Measurements from ENCODE around the gene CNTNAP2. TPM values are rescaled to one million over a fixed set of nuclear protein-coding genes. Genes with fewer than 3 reads are reported as not detected.
A peak's percentile ranks its signal among the peaks of the same experiment; 100 is the strongest.
"Not testable (repeated sequence)": the region's sequence is repeated elsewhere in the genome, so short reads cannot be mapped to it uniquely, and the experiment has no call there.

Gene CNTNAP2
- polyA plus RNA-seq, 4 donors: 0.54 to 10.1 (median 2.6) TPM

DNA sequence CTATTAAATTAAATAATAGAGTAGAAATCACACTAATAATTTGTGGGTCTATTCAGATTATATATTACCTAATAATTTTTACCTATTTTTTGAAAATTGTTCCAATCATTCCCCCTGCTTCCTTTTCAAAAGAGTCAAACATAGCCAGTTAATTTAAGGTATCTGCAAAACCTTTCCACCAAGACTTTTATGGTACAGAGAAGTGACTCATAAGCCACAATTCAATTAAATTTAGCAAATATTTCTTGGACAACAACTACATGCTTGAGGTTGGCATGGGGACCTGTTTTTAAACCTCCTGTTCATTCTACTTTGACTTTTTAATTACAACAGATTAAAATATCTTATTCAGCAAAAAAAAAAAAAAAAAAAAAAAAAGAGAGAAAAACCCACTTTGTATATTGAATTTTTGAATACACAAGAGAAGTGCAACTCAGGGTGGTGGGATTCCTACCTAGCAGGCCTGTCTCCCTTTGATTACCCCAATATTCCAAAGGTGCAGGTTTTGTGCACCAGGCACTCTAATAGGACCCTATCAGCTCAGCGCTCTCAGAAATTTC, 2172.1 kb downstream of the CNTNAP2 start:
- Histone ChIP-seq H3K4me3 (ENCODE audit: low read depth in 1 of 3, low read length in 3 of 3) (no peak overlapping the region), H3K4me1 (ENCODE audit: control insufficient read depth in 3 of 3, insufficient read depth in 2 of 3, low read depth in 1 of 3, low read length in 2 of 3) (no peaks in the 10 kb centered on the region), H3K27ac (ENCODE audit: low read depth in 1 of 3, low read length in 2 of 3) (no peak overlapping the region), H3K36me3 (ENCODE audit: control insufficient read depth in 3 of 3, insufficient read depth in 2 of 3, low read depth in 1 of 3, low read length in 3 of 3) (no peaks in the 10 kb centered on the region), H3K27me3 (ENCODE audit: control insufficient read depth in 3 of 3, insufficient read depth in 3 of 3, low read length in 3 of 3) (no peaks in the 10 kb centered on the region), H3K9me3 (ENCODE audit: control insufficient read depth in 2 of 2, insufficient read depth in 1 of 2, low read depth in 1 of 2, low read length in 1 of 2) (peaks cover 0 to 3% of the 10 kb centered on the region in 2 donors)
- DNase-seq: no peak
- WGBS, 3 donors: 88 to 100% (median 96%) methylated on average over 1 of the region's 1 CpG
- FAIRE-seq: no peak

DNA sequence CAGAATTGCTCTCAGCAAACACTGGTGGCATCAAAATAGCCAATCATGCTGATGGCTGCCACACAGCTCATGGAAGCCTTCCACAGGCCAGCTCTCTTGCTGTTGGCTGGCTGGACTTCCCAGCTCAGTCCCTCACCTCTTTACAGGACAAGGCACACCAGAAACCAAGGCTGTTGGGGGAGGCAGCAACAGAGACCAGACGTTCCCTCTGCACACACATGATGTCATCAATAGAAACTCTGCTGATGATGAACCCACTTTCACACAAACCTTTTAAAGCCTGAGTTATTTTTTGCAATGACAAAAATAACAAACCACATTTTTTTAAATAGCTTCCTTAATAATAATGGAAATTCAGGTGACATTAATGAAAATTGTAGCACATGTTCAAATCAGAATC, 2173.0 kb downstream of the CNTNAP2 start:
- no peaks in the 10 kb centered on the region for H3K4me1 ChIP-seq (ENCODE audit: control insufficient read depth in 3 of 3, insufficient read depth in 2 of 3, low read depth in 1 of 3, low read length in 2 of 3)
- FAIRE-seq (no peak), DNase-seq (no peak)
- 25 to 36% (median 26%) methylated on average over 1 of the region's 1 CpG for WGBS, 3 donors
- H3K4me3 ChIP-seq (ENCODE audit: low read depth in 1 of 3, low read length in 3 of 3): no peak overlapping the region
- H3K9me3 ChIP-seq (ENCODE audit: control insufficient read depth in 2 of 2, insufficient read depth in 1 of 2, low read depth in 1 of 2, low read length in 1 of 2): no peaks in the 10 kb centered on the region
- no peaks in the 10 kb centered on the region for H3K36me3 ChIP-seq (ENCODE audit: control insufficient read depth in 3 of 3, insufficient read depth in 2 of 3, low read depth in 1 of 3, low read length in 3 of 3)
- no peak overlapping the region for H3K27ac ChIP-seq (ENCODE audit: low read depth in 1 of 3, low read length in 2 of 3)
- H3K27me3 ChIP-seq (ENCODE audit: control insufficient read depth in 3 of 3, insufficient read depth in 3 of 3, low read length in 3 of 3): no peaks in the 10 kb centered on the region

DNA sequence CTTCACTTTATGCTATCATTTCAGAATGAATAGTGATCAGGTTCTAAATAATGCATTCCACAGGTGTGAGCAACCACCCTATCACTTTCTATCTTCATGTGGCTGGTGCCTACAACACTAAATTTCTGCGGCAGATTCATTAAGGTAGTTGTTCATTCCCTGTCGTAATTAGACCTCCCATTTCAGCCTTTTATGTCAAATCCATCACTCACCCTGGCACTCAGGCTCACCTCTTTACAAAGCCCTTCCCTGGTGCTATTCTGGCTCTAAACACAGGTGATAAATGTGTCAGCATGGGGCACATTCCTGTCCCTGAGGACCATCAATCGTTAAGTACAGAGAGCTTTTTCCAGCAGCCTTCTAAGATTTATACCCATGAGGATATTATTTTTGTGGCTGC, 2173.9 kb downstream of the CNTNAP2 start:
- Histone ChIP-seq H3K27ac (ENCODE audit: low read depth in 1 of 3, low read length in 2 of 3) (no peak overlapping the region), H3K4me3 (ENCODE audit: low read depth in 1 of 3, low read length in 3 of 3) (no peak overlapping the region), H3K9me3 (ENCODE audit: control insufficient read depth in 2 of 2, insufficient read depth in 1 of 2, low read depth in 1 of 2, low read length in 1 of 2) (no peaks in the 10 kb centered on the region), H3K27me3 (ENCODE audit: control insufficient read depth in 3 of 3, insufficient read depth in 3 of 3, low read length in 3 of 3) (no peaks in the 10 kb centered on the region), H3K36me3 (ENCODE audit: control insufficient read depth in 3 of 3, insufficient read depth in 2 of 3, low read depth in 1 of 3, low read length in 3 of 3) (no peaks in the 10 kb centered on the region), H3K4me1 (ENCODE audit: control insufficient read depth in 3 of 3, insufficient read depth in 2 of 3, low read depth in 1 of 3, low read length in 2 of 3) (no peaks in the 10 kb centered on the region)
- 62 to 68% (median 63%) methylated on average over 3 of the region's 3 CpGs for WGBS, 3 donors
- FAIRE-seq (no peak), DNase-seq (no peak)

DNA sequence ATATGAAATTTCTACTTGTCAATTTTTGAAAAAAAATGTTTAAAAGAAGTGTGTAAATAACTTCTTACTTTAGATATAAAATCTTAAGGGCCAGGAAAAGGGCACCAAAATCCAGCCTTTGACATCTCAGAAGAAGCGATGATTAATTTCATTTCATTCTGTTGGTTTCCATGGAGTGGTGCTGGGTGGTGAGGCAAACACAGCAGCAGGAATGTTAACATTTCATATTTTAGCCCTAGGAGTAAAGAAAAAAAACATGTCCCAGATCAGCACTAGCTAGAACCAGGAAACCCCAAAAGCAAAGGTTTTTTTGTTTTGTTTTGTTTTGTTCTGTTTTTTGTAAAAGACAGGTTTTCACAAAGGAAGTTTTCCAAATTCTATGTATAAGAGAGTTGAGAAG, 2175.2 kb downstream of the CNTNAP2 start:
- Histone ChIP-seq H3K36me3 (ENCODE audit: control insufficient read depth in 3 of 3, insufficient read depth in 2 of 3, low read depth in 1 of 3, low read length in 3 of 3) (no peaks in the 10 kb centered on the region), H3K4me1 (ENCODE audit: control insufficient read depth in 3 of 3, insufficient read depth in 2 of 3, low read depth in 1 of 3, low read length in 2 of 3) (no peaks in the 10 kb centered on the region), H3K27ac (ENCODE audit: low read depth in 1 of 3, low read length in 2 of 3) (no peak overlapping the region), H3K9me3 (ENCODE audit: control insufficient read depth in 2 of 2, insufficient read depth in 1 of 2, low read depth in 1 of 2, low read length in 1 of 2) (no peaks in the 10 kb centered on the region), H3K27me3 (ENCODE audit: control insufficient read depth in 3 of 3, insufficient read depth in 3 of 3, low read length in 3 of 3) (no peaks in the 10 kb centered on the region), H3K4me3 (ENCODE audit: low read depth in 1 of 3, low read length in 3 of 3) (no peak overlapping the region)
- 93 to 97% (median 95%) methylated on average over 1 of the region's 1 CpG for WGBS, 3 donors
- FAIRE-seq: no peak
- no peak for DNase-seq

DNA sequence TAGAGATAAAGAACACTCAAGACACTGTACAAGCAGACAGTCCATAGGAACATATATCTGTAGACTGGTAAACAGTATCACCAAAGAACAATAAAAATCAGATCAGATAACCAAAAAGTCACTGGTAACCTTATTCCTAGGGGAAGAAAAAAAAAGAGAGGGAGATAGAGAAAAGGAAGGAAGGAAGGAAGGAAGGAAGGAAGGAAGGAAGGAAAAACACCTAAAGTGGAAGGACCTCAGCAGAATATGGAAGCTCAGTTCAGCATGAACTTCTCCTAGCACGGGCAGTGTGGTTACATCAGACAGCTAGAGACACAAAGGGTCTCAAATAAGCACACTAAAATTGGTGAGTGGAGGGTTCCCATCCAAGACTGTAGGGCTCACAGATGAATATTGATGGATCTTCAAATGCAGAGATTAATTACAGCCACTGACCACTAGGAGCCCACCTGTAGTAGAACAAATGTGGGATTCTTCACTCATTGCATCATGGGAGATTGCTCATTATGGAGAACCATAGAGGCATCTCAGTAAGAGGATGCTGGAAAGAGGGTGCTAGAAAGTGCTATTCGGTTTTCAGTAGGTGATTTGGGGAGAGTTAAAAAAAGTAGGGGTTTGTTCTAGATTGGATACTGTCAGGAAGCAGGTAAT, 2180.5 kb downstream of the CNTNAP2 start:
- H3K9me3 ChIP-seq (ENCODE audit: control insufficient read depth in 2 of 2, insufficient read depth in 1 of 2, low read depth in 1 of 2, low read length in 1 of 2): no peaks in the 10 kb centered on the region
- DNase-seq (no peak), FAIRE-seq (no peak)
- H3K4me1 ChIP-seq (ENCODE audit: control insufficient read depth in 3 of 3, insufficient read depth in 2 of 3, low read depth in 1 of 3, low read length in 2 of 3): peaks cover 0 to 12% (median 1%) of the 10 kb centered on the region in 3 donors
- H3K4me3 ChIP-seq (ENCODE audit: low read depth in 1 of 3, low read length in 3 of 3): no peak overlapping the region
- 86 to 92% (median 91%) methylated on average over 2 of the region's 2 CpGs for WGBS, 3 donors
- H3K27ac ChIP-seq (ENCODE audit: low read depth in 1 of 3, low read length in 2 of 3): no peak overlapping the region
- no peaks in the 10 kb centered on the region for H3K27me3 ChIP-seq (ENCODE audit: control insufficient read depth in 3 of 3, insufficient read depth in 3 of 3, low read length in 3 of 3)
- H3K36me3 ChIP-seq (ENCODE audit: control insufficient read depth in 3 of 3, insufficient read depth in 2 of 3, low read depth in 1 of 3, low read length in 3 of 3): no peaks in the 10 kb centered on the region

DNA sequence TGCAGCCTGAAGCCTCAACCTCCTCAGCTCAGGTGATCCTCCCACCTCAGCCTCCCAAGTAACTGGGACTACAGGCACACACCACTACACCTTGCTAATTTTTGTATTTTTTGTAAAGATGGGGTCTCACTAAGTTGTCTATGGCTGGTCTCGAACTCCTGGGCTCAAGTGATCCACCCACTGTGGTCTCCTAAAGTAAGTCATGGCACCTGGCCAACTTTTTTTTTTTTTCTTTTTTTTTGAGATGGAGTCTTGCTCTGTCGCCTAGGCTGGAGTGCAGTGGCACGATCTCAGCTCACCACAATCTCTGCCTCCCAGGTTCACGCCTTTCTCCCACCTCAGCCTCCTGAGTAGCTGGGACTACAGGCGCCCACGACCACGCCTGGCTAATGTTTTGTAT, 2182.2 kb downstream of the CNTNAP2 start:
- H3K4me3 ChIP-seq (ENCODE audit: low read depth in 1 of 3, low read length in 3 of 3); H3K27me3 ChIP-seq (ENCODE audit: control insufficient read depth in 3 of 3, insufficient read depth in 3 of 3, low read length in 3 of 3); H3K36me3 ChIP-seq (ENCODE audit: control insufficient read depth in 3 of 3, insufficient read depth in 2 of 3, low read depth in 1 of 3, low read length in 3 of 3); H3K9me3 ChIP-seq (ENCODE audit: control insufficient read depth in 2 of 2, insufficient read depth in 1 of 2, low read depth in 1 of 2, low read length in 1 of 2); FAIRE-seq; DNase-seq: not testable (repeated sequence)
- H3K27ac ChIP-seq (ENCODE audit: low read depth in 1 of 3, low read length in 2 of 3): peak overlapping the region in 1 of 3 donors; percentile 63
- 80 to 84% (median 83%) methylated on average over 7 of the region's 7 CpGs for WGBS, 3 donors
- H3K4me1 ChIP-seq (ENCODE audit: control insufficient read depth in 3 of 3, insufficient read depth in 2 of 3, low read depth in 1 of 3, low read length in 2 of 3): peaks cover 0 to 12% (median 1%) of the 10 kb centered on the region in 3 donors

DNA sequence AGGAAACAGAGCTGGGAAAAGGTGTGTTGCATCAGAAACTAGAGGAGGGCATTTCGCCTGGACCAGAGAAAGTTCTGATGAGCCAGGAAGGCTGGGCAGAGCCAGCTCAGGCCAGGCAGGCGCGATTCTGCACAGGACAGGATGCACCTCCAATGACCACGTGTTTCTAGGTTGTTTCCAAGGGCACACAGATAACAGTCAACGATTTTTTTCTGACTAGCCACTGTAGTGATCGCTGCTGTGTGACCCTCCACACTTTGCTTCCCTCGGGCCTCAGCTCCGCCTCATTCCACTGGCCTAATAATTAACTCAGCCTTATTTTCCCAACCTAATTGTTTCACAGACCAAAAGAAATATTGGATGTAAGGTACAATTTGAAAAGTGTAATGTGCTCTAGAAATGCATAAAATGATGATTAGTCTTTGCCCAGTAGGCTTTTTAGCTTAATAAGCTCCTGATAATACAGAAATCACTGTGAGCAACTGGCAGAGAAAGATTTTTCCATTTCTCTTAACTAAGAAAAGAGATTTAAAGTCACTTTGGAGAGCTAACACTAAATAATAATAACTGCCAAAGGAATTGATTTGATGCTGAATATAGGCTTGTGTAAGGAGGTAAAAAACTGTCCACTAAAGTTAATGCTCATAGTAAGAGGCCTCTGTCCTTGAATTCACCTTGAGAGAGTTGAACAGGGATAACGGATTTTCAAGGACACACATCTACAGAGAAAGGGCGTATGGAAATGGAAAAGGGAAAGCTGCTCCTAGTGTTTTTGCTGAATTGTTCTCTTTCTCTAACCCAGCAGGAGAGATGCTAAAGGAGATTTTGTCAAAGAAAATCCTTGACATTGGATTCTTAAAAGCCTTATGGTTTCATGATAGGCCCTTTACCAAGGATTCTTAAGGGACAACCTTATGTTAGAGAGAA, 2183.0 kb downstream of the CNTNAP2 start:
- peak; percentile 30 to 79 for DNase-seq
- peak overlapping the region in 1 of 3 donors; percentile 63 for H3K27ac ChIP-seq (ENCODE audit: low read depth in 1 of 3, low read length in 2 of 3)
- no peak overlapping the region for H3K4me3 ChIP-seq (ENCODE audit: low read depth in 1 of 3, low read length in 3 of 3)
- no peak for FAIRE-seq
- no peaks in the 10 kb centered on the region for H3K36me3 ChIP-seq (ENCODE audit: control insufficient read depth in 3 of 3, insufficient read depth in 2 of 3, low read depth in 1 of 3, low read length in 3 of 3)
- H3K27me3 ChIP-seq (ENCODE audit: control insufficient read depth in 3 of 3, insufficient read depth in 3 of 3, low read length in 3 of 3): no peaks in the 10 kb centered on the region
- H3K4me1 ChIP-seq (ENCODE audit: control insufficient read depth in 3 of 3, insufficient read depth in 2 of 3, low read depth in 1 of 3, low read length in 2 of 3): peaks cover 1 to 12% (median 2%) of the 10 kb centered on the region in 3 donors
- no peaks in the 10 kb centered on the region for H3K9me3 ChIP-seq (ENCODE audit: control insufficient read depth in 2 of 2, insufficient read depth in 1 of 2, low read depth in 1 of 2, low read length in 1 of 2)
- WGBS, 3 donors: 32 to 57% (median 51%) methylated on average over 10 of the region's 10 CpGs

DNA sequence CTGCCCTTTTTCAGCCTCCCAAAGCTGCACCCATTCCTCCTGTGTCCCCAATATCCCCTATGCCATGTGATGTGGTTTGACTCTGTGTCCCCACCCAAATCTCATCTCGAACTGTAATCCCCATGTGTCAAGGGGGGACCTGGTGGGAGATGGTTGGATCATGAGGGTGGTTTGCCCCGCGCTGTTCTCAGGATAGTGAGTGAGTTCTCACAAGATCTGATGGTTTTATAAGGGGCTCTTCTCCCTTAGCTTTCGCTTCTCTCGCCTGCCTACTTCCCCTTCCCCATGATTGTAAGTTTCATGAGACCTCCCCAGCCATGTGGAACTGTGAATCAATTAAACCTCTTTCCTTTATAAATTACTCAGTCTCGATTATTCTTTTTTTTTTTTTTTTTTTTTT, 2185.8 kb downstream of the CNTNAP2 start:
- not testable (repeated sequence) for H3K4me3 ChIP-seq (ENCODE audit: low read depth in 1 of 3, low read length in 3 of 3); H3K9me3 ChIP-seq (ENCODE audit: control insufficient read depth in 2 of 2, insufficient read depth in 1 of 2, low read depth in 1 of 2, low read length in 1 of 2); H3K27ac ChIP-seq (ENCODE audit: low read depth in 1 of 3, low read length in 2 of 3); H3K36me3 ChIP-seq (ENCODE audit: control insufficient read depth in 3 of 3, insufficient read depth in 2 of 3, low read depth in 1 of 3, low read length in 3 of 3); H3K27me3 ChIP-seq (ENCODE audit: control insufficient read depth in 3 of 3, insufficient read depth in 3 of 3, low read length in 3 of 3); DNase-seq; FAIRE-seq
- 82 to 91% (median 90%) methylated on average over 5 to 6 of the region's 6 CpGs for WGBS, 3 donors
- H3K4me1 ChIP-seq (ENCODE audit: control insufficient read depth in 3 of 3, insufficient read depth in 2 of 3, low read depth in 1 of 3, low read length in 2 of 3): peaks cover 1 to 12% (median 2%) of the 10 kb centered on the region in 3 donors

Data from small intestine (tissue), 7 donors.